HG03521 (cell line): ENCODE results near the gene RGS1.

ENCODE experiments used
- ATAC-seq: cut with Tn5 transposase; IDR thresholded peaks from one replicate; pipeline ENCODE4 v1.9.1; 2021; ENCODE audit warnings: mild to moderate bottlenecking, moderate library complexity; ENCODE audit not compliant: unreplicated experiment

RGS1 gene

GRCh38 chr1:192610112-192610889 lies 34.7 kb downstream of the RGS1 start:
- no peak for ATAC-seq

GRCh38 chr1:192615055-192615454 lies 39.5 kb downstream of the RGS1 start:
- no peak for ATAC-seq

GRCh38 chr1:192620071-192620635 lies 44.6 kb downstream of the RGS1 start:
- ATAC-seq, result no peak

DNA sequence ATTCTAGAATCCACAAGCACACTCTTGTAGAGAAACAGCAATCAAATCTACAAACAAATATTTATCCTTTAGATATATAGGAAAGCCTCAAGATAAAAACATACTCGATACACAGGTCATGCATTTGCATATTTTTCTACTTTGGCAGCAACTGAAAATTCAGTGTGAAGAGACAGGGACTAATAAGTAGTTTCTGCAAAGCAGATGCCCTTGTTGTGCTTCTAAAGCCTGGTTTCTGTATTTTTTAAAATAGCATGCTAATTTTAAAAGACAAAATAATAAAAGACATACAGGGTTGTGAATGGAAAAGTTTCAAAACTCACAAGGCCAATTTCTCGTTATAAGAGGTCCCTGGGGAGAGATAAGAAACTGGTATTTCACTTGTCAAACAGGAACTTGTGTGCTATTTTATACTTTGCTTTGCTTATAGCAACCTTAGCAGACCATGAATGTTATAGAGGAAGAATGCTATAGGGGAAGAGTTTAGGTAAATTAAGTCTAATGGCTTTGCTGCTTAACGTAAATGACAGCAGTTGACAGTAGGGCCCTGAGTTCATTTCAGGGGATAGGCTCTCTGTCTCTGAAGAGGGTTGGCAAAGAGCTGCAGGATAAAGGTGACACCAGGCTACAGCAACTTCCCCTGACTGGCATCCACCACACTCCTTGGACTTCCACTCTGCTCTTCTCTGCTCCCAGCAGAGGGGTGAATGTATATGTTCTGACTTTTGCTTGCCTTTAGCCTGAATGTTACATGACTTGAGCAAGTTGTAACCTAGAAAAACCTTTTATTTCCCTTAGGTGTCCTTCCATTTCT lies 51.0 kb downstream of the RGS1 start:
- peak; percentile 71 for ATAC-seq

DNA sequence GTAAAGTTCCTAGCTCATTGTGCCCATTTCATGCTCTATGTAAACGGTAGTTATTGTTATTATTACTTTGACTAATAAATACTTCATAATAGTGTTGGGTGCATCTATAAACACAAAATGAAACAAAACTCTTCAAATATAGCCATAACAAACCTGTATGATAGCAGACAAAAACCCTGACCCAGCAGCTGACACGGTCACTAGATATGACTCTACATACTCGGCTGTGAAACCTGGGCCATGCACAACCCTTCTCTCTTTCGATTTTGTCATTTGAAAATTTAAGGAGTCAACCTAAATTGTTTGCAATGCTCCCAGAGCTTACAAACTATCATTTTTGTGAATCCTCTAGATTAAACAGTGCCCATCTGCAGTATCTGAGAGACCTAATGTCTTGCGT lies 52.3 kb downstream of the RGS1 start:
- peak; percentile 57 for ATAC-seq

DNA sequence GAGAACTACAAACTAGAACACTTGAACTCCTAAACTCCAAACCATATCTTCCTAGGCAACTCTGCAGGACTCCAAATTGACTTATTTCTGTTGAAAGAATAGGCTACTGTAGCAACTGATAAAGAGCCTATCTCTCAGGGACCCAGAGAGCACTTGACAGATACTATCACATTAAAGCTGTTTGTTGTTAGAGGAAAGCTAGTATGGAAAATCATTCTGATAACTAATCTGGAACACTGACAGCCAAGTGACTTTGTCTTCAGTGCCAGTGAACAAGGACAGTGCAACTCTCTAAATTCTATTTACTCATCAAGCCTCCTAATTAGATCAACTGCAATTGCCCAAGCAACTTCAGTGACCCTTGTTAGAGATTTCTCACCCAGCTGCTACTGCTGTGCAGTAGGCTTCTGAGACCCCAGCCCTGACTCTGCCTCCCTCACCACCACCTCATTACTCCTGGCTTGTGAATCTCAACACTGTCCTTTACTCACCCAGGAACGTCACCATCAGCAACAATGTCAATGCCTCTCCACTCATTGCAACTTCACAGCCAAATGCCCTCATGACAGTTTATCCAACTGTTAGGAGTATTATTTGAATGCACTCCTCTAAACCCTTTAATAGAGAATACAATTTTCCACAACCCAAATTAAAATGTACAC lies 53.0 kb downstream of the RGS1 start:
- ATAC-seq, result no peak

DNA sequence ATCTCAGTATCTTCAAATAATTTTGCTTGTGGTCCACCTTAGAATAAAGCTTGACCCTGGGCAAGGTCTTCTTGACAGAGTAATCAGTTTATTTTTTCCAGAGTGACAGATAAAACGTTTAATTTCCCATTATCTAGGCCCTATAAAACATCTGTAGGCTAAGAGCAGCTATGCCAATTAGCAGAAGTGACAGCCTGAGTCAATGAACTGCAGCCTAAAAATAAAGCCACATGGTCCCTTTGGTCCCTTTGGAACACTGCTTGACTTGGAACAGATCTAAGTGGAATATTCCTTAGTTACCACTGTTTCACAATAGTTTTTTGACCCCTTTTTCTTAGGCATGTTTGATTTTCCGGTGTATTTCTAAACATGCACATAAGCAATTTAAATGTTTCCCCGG lies 54.0 kb downstream of the RGS1 start:
- ATAC-seq, result no peak
